Pons (tissue), 1 donor: ENCODE results near the gene STRBP.
A peak's percentile ranks its signal among the peaks of the same experiment; 100 is the strongest.

ENCODE experiments used
- DNase-seq: peaks from one replicate; pipeline ENCODE4 v3.0.0-alpha.2; 2016; ENCODE audit warnings: low spot score

The STRBP gene

GRCh38 chr9:123129423-123129822, 139.0 kb downstream of the STRBP start:
- no peak for DNase-seq

DNA sequence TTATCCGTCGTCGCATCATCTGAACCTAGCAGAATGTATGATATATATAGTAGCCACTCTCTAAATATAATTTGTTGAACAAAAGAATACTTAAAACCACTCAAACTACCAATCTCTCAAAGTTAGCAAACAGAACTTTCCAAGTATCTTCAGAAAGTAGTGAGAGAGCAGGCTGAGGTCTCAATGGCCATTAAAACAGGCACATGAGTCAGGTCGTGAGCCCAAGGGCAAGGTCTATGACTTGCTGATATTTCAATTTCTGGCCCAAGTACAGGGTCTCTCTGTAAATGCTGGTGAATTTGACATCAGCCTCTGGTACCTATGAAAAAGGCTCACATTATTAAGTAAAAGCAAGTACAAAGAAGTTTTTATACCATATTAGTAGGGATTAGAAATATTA, 139.8 kb downstream of the STRBP start:
- DNase-seq: no peak

- no peak for DNase-seq
These were observed 140.8 kb downstream of the STRBP start for GRCh38 chr9:123127512-123128075.

DNA sequence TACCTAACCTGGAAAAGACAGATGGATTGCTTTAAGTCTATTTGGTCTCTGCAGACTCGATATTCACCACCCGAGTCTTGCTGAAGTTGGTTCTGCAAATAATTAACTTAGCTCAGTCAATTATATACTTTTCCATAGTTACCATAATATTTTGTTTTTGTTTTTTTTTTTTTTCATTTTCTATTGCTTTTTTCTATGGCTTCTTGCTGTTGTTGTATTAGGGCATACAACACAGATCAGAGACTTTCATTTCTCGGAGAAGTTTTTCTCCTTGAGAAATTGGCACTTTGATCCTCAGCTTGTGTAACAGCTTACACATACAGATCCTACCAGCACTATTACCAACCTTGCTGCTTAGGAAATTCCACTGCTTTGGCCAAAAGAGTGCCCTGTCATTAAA, 146.9 kb downstream of the STRBP start:
- no peak for DNase-seq

GRCh38 chr9:123120953-123121352, 147.4 kb downstream of the STRBP start:
- DNase-seq: no peak

DNA sequence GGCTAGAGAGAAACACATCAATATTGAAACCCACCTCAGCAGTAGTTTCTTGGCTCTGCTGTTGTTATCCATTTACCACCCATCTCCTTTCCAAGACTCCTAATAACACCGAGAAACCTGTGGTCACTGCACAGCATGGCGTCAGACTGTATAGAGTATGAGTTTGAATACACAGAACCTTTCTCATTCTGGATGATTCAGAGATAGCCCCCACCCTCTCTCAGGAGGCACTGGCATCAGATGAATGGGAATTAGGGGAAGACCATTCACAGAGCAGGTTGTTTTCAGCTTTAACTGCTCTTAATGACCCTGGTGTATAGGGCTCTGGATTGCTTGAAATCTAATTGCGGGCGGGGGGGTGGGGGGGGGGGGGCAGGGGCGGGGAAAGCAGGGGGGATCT, 148.3 kb downstream of the STRBP start:
- DNase-seq: no peak

- no peak for DNase-seq
These were observed 148.8 kb downstream of the STRBP start for GRCh38 chr9:123119566-123119965.

DNA sequence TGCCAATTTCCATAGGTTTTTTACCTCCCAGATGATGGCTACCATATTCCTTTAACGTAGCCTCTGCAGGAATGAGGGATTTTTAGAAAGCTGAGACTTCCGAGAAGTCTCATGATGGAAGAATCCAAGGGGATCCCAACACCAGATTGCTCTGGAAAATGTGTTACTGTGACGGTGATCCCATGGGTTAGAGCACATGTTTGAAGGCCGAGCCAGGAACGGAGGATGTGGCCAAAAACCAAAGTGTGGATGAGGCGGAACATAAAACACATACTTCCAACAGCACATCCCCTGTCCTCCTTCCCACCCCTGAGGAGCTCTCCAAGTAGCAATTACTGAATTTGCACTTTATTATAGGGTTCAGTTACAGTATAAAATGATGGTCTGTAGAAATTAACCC, 152.3 kb downstream of the STRBP start:
- DNase-seq: no peak

- DNase-seq: no peak
These were observed 153.1 kb downstream of the STRBP start for GRCh38 chr9:123115146-123115913.

DNA sequence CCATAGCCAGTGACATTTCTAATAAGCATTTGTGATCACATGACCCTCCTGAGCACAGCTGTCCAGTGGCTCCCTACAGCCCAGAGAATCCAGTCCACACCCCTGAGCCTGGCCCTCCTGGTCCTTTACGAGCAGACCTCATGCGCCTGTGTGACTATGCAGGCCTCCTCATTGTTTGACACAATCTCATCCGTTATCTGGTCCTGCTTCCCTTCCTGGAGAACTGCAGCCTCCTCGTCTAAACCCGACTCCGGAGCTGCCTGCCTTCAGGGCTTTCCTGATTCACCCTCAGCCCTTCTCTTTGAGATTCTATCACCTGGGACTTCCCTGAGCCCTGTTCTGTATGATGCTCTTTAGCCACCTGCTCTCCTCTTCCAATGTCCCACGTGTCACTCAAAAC, 155.2 kb downstream of the STRBP start:
- no peak for DNase-seq

- DNase-seq: peak; percentile 46
These were observed 156.1 kb downstream of the STRBP start for GRCh38 chr9:123112015-123112975.

DNA sequence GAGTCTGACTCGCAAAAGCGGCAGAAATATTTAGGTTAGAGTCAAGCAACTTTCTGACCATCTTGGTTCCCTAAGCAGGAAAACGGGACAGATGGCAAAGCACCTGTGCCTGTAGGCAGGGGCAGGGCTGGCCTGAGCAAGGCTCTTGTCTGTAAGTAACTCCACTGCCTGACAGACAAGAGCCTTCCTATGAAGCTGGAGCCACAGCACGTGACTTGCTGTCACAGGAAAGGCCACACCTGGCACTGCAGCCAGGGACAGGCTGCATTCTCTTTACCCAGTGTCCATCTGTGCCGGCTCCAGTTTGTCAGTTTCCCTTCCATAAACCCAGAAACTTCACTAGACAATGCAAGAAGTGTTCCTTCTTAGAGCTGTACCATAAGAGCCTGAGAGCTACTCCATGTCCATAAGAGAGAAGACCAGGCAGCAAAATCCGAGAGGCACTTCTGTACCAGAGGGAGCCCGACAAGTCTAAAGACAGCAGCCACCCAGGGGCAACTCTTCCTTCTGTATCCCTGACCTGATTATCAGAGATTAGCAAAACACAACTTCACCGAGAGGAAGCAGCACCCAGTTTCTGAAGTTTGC, 156.9 kb downstream of the STRBP start:
- DNase-seq: peak; percentile 51

GRCh38 chr9:123109540-123110279, 158.7 kb downstream of the STRBP start:
- DNase-seq: no peak

DNA sequence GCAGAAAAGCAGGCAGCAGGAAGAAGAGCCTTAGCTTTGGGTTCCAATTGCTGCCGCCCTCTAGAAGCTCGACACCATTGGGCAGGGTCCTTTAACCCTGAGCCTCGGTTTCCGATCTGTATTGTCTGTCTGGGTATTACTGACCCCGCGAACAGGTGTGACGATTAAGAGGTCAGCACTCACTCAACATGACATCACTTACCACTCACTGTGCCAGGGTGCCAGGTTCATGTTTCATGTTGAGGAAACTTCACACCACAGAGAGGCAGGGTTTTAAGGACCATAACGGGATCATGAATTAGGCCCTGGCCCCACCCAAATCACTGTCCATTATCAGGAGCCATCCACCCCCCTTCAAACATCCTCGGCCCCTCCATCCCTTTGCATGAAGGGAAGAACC, 159.4 kb downstream of the STRBP start:
- DNase-seq: no peak

GRCh38 chr9:123107639-123108285, 160.6 kb downstream of the STRBP start:
- no peak for DNase-seq

GRCh38 chr9:123105490-123105889, 162.9 kb downstream of the STRBP start:
- DNase-seq: no peak

- no peak for DNase-seq
These were observed 163.6 kb downstream of the STRBP start for GRCh38 chr9:123104807-123105206.

DNA sequence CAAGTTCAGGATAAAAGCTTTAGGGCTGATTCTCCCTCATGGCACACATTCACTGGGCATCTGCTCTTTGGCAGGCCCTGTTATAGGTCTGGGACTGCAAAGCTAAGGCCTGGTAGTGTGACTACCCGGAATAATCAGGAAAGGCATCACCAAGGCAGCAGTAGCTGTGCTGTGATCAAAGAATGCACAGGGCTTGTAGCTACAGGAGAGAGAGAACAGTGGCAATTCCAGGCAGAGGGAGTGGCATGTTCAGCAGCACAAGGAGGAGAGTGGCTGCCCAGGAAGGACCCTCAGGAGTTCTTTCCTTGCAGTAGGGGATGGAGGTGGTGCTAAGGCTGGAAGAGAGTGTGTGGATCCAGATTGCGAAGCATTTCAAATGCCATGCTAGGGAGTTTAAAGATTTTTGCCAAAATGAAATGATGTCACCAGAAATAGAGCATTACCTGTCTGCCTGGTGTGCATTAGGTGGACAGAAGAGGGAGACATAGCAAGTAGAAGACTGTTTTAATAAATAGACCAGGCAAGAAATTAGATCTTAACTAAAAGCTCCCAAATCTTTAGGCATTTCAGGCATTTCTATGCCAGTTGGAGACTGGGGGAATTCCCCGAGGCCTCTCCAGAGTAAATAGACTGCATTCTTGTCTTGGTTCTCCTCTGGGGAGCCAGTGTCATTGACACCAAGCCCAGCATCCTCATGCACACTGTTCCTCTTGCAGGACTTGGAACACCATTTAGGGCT, 165.8 kb downstream of the STRBP start:
- no peak for DNase-seq

- no peak for DNase-seq
These were observed 168.8 kb downstream of the STRBP start for GRCh38 chr9:123099548-123099947.

GRCh38 chr9:123099042-123099441, 169.3 kb downstream of the STRBP start:
- peak; percentile 53 for DNase-seq

- DNase-seq: no peak
These were observed 170.3 kb downstream of the STRBP start for GRCh38 chr9:123098096-123098459.
